Mesothelial cell of epicardium (in vitro differentiated cells): ENCODE data around the gene FRMD6. TPM values are rescaled to one million over a fixed set of nuclear protein-coding genes. Genes with fewer than 3 reads are reported as not detected.

ENCODE experiments used
- DNase-seq, 2 experiments: peaks; one replicate each; pipeline ENCODE4 v3.0.0; 2021; ENCODE audit warnings: low spot score in 2 of 2; ENCODE audit not compliant: unreplicated experiment in 2 of 2
- H3K27ac Mint-ChIP-seq: 2 replicates; pipeline ENCODE4 v1.8.0; 2021; ENCODE audit warnings: mixed read lengths
- H3K27me3 Mint-ChIP-seq: 2 replicates; pipeline ENCODE4 v1.8.0; 2021; ENCODE audit warnings: low read depth, mixed read lengths
- H3K36me3 Mint-ChIP-seq: 2 replicates; pipeline ENCODE4 v1.8.0; 2021; ENCODE audit warnings: mixed read lengths
- H3K4me1 Mint-ChIP-seq: 2 replicates; pipeline ENCODE4 v1.8.0; 2021; ENCODE audit warnings: mixed read lengths
- H3K4me3 Mint-ChIP-seq: 2 replicates; pipeline ENCODE4 v1.8.0; 2021; ENCODE audit warnings: mild to moderate bottlenecking, moderate library complexity, mixed read lengths
- H3K9me3 Mint-ChIP-seq: 2 replicates; pipeline ENCODE4 v1.8.0; 2021; ENCODE audit warnings: mixed read lengths
- total RNA-seq: library from RNA; stranded (reverse); gene quantifications from 3 replicates; pipeline ENCODE4 v1.2.1, GENCODE V29; 2021
- TF ChIP-seq, protein P1 (sequence below): fragments of 200-600 bp; sonication (generic); IDR thresholded peaks from one replicate; pipeline ENCODE4 v1.5.0; 2021; ENCODE audit warnings: antibody characterized with exemption; ENCODE audit not compliant: unreplicated experiment

FRMD6 gene
- total RNA-seq, 1 donor from 2014 or later, result 51.8 TPM

DNA sequence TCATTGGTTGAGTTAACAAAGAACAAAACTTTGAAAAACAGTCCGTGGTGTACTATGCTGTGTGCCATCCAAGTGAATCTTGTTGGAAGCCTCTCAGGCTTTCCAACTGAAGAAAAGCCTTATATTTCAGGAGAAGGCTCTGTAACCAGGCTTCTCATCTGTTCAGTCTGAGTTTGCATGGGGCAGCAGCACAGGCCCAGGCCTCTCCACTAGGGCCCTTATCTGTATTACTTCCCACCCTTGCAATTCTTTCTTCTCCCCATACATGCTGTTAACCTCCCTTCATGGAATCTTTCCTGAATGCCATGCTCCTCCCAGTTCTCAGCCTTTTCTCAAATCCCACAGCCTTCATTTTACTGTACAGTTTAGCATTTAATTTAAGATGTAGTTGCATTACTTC, 28.3 kb downstream of the FRMD6 start:
- Mint-ChIP-seq H3K27ac (peak overlapping the region; percentile 58), H3K9me3 (no peaks in the 10 kb centered on the region), H3K4me3 (no peak overlapping the region), H3K27me3 (no peaks in the 10 kb centered on the region), H3K4me1 (peaks cover 40% of the 10 kb centered on the region), H3K36me3 (no peaks in the 10 kb centered on the region)
- DNase-seq, result no peak
- TF ChIP-seq, protein P1, sequence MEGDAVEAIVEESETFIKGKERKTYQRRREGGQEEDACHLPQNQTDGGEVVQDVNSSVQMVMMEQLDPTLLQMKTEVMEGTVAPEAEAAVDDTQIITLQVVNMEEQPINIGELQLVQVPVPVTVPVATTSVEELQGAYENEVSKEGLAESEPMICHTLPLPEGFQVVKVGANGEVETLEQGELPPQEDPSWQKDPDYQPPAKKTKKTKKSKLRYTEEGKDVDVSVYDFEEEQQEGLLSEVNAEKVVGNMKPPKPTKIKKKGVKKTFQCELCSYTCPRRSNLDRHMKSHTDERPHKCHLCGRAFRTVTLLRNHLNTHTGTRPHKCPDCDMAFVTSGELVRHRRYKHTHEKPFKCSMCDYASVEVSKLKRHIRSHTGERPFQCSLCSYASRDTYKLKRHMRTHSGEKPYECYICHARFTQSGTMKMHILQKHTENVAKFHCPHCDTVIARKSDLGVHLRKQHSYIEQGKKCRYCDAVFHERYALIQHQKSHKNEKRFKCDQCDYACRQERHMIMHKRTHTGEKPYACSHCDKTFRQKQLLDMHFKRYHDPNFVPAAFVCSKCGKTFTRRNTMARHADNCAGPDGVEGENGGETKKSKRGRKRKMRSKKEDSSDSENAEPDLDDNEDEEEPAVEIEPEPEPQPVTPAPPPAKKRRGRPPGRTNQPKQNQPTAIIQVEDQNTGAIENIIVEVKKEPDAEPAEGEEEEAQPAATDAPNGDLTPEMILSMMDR, result no peak

DNA sequence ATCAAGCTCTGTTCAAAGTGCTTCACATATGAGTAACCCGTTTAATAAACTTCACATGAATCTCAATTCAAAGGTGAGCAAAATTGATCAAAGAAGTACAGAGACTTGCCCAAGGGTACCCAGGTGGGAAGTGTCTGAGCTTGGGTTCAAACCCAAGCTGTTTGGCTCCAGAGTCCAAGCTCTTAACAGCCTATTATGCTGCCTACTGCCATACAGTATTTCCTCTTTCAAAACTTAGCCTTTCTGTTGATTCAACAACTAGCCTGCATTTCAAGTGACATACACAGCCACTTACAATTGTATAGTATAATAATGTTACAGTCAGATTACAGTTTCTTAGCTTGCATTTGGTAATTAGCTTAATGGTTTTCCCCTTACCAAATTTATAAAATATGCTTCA, 29.7 kb downstream of the FRMD6 start:
- Mint-ChIP-seq H3K27me3 (no peaks in the 10 kb centered on the region), H3K4me1 (peaks cover 34% of the 10 kb centered on the region), H3K4me3 (no peak overlapping the region), H3K27ac (no peak overlapping the region), H3K9me3 (no peaks in the 10 kb centered on the region), H3K36me3 (no peaks in the 10 kb centered on the region)
- no peak for DNase-seq
- TF ChIP-seq, protein P1, result no peak

DNA sequence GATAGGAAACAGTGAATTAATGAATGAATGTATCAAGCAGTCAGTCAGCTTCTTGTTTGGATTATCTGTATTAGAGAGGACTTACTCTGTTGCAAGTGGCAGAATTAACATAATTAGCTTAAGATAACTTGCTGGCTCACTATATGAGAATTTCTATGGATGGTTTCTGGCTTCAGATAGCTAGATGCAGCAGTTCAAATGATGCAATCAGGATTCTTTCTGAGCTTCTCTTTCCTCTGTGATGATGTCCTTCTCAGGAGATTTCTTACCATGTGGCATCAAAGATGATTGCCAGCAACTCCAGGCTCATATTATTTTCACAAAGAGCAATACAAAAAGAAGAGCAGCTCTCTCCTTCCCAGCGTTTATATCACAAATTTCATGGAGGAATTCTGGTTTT, 30.7 kb downstream of the FRMD6 start:
- TF ChIP-seq, protein P1, result no peak
- Mint-ChIP-seq H3K9me3 (no peaks in the 10 kb centered on the region), H3K36me3 (no peaks in the 10 kb centered on the region), H3K4me3 (no peak overlapping the region), H3K27ac (no peak overlapping the region), H3K27me3 (no peaks in the 10 kb centered on the region), H3K4me1 (peaks cover 25% of the 10 kb centered on the region)
- no peak for DNase-seq

DNA sequence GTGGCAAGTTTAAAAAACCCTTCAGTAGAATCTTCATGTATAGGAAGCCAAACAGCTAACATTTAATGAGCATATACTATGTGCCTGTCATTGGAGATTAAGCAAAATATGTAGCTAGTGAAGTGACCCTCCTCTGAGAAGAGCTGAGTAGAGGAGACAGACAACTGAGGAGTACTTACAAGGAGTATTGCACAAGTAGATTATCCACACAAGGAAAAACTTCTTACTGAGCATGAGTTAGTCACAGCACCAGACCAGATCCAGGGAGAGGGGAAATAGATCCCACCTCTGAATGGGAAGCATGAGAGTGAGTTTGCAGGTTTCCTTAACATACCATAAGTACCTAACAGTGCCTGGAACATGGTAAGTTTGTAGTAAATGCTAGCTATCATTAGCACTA, 33.0 kb downstream of the FRMD6 start:
- Mint-ChIP-seq H3K4me1 (peaks cover 14% of the 10 kb centered on the region), H3K4me3 (no peak overlapping the region), H3K27ac (no peak overlapping the region), H3K9me3 (no peaks in the 10 kb centered on the region), H3K27me3 (no peaks in the 10 kb centered on the region), H3K36me3 (peaks cover 3% of the 10 kb centered on the region)
- DNase-seq, result no peak
- TF ChIP-seq, protein P1, result no peak

DNA sequence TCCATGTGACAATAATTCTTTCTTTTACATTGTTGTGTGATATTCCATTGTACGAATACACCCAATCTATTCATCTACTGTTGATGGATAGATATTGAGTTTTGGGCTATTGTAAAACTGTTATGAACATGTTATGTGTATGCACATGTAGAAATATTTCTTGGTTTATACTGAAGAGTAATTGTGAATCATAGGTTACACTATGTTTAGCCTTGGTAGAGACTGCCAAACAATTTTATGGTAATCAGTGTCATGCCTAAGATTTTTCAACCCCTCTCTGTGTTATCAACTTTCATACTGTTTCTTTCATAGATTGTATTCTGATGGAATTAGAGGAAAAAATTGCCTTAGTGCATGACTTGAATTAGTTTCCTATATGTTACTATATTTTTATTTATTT, 39.5 kb downstream of the FRMD6 start:
- Mint-ChIP-seq H3K36me3 (peaks cover 12% of the 10 kb centered on the region), H3K4me3 (no peak overlapping the region), H3K27me3 (no peaks in the 10 kb centered on the region), H3K4me1 (no peaks in the 10 kb centered on the region), H3K9me3 (peaks cover 3% of the 10 kb centered on the region), H3K27ac (no peak overlapping the region)
- DNase-seq, result no peak
- TF ChIP-seq, protein P1, result no peak

DNA sequence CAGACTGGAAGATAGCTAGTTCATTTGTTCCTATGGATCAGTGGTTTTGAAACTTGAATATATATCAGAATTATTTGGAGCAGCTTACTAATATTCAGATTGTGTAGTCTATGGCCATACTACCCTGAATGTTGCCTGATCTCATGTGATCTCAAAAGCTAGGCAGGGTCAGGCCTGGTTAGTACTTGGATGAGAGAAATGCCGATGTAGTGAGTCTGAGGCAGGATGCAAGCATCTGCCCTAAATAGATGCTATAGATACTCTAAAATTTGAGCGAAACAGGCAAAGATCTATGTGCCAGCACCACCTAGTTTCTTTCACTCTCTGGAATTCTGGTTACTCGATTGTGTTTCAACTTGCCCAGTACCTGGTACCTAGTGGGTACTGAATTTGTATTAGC, 40.9 kb downstream of the FRMD6 start:
- Mint-ChIP-seq H3K9me3 (peaks cover 3% of the 10 kb centered on the region), H3K27ac (no peak overlapping the region), H3K36me3 (peaks cover 12% of the 10 kb centered on the region), H3K27me3 (no peaks in the 10 kb centered on the region), H3K4me1 (no peaks in the 10 kb centered on the region), H3K4me3 (no peak overlapping the region)
- TF ChIP-seq, protein P1, result no peak
- DNase-seq, result no peak
